ENCODE measurements around the gene GABRR1.

- TF ChIP-seq, protein P1, sequence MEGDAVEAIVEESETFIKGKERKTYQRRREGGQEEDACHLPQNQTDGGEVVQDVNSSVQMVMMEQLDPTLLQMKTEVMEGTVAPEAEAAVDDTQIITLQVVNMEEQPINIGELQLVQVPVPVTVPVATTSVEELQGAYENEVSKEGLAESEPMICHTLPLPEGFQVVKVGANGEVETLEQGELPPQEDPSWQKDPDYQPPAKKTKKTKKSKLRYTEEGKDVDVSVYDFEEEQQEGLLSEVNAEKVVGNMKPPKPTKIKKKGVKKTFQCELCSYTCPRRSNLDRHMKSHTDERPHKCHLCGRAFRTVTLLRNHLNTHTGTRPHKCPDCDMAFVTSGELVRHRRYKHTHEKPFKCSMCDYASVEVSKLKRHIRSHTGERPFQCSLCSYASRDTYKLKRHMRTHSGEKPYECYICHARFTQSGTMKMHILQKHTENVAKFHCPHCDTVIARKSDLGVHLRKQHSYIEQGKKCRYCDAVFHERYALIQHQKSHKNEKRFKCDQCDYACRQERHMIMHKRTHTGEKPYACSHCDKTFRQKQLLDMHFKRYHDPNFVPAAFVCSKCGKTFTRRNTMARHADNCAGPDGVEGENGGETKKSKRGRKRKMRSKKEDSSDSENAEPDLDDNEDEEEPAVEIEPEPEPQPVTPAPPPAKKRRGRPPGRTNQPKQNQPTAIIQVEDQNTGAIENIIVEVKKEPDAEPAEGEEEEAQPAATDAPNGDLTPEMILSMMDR (IDR thresholded peaks at IDR 0.05): no peak
- no peak for TF ChIP-seq POLR2A (IDR thresholded peaks at IDR 0.05)
Measured at GRCh38 chr6:89144354-89144906, 72.7 kb downstream of the GABRR1 start.

Measured in breast epithelium (tissue), 3 donors.